Stimulated activated CD4-positive, alpha-beta T cell treated with anti-CD3 and anti-CD28 coated beads, Interleukin-12 subunit alpha, Interleukin-12 subunit beta, amount 100 ng/mL, for 24 hours (primary cell): Measurements from ENCODE around the gene SPNS3.

Experiments
- DNase-seq, 2 experiments: peaks; one replicate each; pipeline ENCODE4 v3.0.0-alpha.2; 2020; ENCODE audit warnings: low read depth in 2 of 2

SPNS3 gene

DNA sequence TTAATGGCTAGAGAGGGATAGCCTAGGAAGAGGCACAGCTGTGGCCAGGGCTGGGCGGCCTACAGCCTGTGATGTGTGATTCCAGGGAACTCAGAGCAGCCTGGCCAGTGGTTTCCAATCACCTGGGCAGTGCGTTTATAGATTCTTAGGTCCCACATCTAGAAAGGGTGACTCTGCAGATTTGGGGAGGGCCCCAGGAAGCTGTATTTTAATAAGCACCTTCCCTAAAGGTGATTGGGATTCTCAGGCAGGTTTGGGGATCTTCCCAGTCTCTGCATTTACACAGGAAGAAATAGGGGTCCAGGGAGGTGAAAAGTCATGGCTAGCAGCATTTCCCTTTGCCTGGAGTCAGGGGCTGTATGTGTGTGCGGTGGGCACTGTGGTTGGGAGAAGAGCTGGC lies 74.5 kb downstream of the SPNS3 start:
- DNase-seq = no peak

- no peak for DNase-seq
Observed at GRCh38 chr17:4509401-4509800, 75.7 kb downstream of the SPNS3 start.

DNA sequence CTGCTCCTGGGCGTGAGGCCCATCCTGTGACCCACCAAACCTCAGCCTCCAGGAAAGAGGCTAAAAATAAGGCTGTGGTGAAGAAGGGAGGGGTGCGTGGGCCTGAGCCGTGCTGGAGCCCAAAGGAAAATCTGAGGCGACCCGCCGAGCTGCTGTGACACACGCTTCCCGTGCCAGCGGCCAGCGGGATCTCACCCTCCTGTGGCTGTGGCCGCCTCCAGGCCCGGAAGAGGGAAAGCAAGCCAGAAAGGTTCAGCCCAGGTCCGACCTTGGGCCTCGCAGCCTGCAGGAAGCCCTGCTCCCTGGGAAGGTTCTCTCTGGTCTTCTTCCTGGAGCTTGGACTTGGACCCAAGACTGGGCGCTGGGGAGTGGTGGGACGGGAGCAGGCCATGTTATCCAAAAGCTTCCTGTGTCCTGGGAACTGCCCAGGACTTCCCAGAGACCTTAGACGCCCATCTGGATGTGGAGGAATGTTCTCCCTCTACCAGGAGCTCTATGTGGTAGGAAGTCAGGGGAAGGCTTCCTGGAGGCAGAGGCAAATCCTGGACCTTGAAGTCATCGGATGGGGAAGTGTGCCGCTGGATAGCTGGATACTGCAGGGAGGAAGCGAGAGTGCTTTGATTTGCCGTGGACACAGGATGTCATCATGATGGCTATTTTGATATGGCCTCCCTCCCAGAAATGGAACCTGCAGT lies 76.3 kb downstream of the SPNS3 start:
- no peak for DNase-seq

GRCh38 chr17:4510618-4510941 lies 76.8 kb downstream of the SPNS3 start:
- DNase-seq = no peak

- DNase-seq = no peak
Observed at GRCh38 chr17:4511199-4511932, 77.6 kb downstream of the SPNS3 start.

DNA sequence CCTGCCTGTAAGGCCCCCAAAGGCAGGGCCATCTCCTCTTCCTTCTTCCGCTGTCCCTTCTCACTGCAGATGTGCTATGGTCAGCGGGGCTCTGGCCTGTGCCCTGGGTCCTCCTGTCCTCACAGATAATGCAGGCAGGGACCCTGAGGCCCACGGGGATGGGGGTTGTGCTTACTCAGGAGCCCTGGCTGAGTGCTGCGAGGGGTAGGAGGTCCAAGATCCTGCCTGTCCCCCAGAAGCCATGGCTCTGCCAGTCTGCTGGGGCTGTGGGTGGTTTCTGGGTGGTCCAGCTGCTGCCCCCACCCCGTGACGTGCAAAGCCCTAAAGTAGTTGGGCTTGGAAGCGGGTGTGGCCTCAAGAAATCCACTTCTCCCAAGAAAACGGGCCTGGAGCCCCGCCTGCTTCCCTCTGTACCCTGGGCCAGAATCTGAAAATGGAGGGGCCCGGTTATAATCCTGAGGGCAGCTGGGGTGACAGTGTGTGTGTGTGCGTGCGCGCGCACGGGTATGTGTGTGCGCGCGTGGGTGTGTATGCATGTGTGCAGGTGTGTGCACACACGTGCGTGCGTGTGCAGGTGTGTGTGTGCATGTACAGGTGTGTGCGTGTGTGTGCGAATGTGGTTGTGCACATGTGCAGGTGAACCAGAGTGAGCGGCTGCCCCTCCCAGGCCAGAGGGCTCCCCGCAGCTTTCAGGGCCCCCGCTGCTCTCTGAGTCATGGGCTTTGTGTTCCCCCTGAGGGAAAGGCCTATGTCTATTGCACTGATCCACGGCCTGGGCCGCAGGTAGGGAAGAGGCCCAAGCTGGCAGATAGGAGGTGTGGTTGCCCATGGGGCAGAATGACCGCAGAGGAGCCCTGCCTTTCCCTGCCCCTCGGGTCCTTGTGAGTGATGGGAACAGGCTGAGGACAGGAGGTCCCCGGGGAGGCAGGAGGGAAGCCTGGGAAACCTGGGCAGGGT lies 78.7 kb downstream of the SPNS3 start:
- DNase-seq = no peak

- DNase-seq = no peak
Observed at GRCh38 chr17:4513113-4514032, 79.6 kb downstream of the SPNS3 start.

DNA sequence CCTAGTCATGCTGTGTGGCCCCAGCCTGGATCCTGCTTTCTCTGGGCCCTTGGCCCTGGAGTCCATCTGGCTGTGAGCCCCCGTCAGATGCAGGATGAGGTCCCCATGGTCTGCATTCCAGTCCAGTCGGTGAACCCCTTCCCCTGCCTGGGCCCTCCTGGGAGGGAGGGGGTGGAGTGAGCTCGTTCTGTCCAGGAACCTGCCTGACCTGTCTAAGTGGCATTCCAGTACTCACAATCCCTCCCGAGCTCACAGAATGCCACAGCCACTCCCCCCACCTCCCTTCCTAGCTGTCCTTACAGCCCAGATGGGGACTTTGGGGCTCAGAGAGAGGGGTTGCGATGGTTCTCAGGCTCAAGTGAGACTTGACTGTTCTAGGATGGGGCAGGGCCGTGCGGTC lies 80.5 kb downstream of the SPNS3 start:
- DNase-seq = no peak

- DNase-seq = no peak
Observed at GRCh38 chr17:4514779-4515178, 81.0 kb downstream of the SPNS3 start.

DNA sequence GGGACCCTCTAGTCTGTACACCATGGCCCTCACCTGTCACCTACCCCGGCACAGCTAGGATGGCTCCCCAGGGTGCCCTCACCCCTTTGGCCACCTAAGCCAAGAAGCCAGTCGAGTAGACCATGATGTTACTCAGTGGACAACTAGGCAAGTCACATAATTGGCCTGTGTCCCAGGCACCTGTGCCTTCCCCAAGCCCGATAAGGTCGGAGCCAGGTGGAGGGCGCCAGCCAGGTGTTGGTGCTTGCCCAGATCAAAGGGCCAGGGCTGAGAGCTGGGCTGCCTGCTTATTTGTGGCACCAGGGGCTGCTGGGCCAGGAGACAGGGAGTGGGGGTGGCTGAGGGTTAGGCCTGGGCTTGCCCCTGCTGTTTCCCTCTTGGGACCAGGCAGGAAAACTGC lies 81.8 kb downstream of the SPNS3 start:
- no peak for DNase-seq

DNA sequence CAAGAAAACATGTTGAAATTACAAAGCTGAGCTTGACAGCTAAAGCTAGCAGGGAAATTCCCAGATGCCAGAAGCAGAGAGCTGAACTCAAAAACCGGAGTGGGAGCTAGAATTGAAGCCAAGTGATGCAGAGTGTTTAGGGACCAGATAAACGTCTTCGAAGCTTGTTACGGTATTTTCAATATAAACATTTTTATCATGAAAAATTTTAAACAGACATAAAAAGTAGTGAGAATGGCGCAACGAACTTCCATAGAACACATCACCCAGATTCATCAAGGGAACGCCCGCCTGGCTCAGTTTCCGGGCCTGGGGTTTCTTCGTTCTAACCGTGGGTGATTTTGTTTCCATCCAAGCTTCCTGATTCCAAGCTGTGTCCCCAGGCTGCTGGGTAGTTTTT lies 83.0 kb downstream of the SPNS3 start:
- no peak for DNase-seq

DNA sequence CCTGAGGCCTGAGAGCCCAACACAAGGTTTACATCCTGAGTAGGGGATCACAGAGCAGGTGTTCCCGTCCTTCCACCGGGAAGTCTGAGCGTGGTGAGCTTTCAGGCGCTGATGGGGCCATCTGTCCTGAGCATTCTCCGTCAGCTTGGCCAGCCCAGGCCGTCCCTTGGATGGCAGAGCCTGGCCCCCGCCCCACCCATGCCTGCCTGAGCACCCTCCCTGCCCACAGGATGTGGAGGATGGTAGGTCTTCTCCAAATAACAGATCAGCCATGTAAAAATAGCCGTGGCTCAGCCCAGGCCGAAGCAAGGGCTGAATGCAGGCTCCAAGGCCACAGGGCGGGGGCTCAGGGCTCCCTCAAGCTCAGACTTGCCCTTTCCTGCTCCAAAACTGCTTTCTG lies 85.2 kb downstream of the SPNS3 start:
- no peak for DNase-seq

DNA sequence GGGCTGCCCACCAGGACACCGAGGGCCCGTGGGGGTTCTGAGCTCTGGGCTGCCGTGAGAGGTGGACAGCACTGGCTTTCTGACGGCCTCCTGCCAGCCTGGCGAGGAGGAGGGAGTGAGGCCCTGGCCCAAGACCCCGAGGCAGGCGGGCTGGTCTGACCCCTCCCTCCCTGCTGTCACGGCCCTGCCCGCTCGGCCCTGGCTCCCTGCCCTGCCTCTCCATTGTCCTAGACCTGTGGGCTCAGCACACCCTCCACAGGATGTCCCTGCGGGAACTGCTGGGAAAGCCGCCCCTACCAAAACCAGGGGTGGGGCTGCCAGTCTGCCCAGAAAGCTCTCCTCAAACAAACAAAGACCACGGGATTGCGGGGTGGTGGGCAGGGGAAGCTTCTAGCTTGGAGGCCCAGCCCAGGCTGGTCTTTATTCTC lies 85.6 kb downstream of the SPNS3 start:
- DNase-seq = no peak

GRCh38 chr17:4520060-4520893 lies 86.5 kb downstream of the SPNS3 start:
- no peak for DNase-seq

- DNase-seq = no peak
Observed at GRCh38 chr17:4520894-4521600, 87.3 kb downstream of the SPNS3 start.

GRCh38 chr17:4522661-4523060 lies 88.9 kb downstream of the SPNS3 start:
- no peak for DNase-seq

GRCh38 chr17:4523946-4524345 lies 90.2 kb downstream of the SPNS3 start:
- DNase-seq = no peak

- no peak for DNase-seq
Observed at GRCh38 chr17:4525691-4526397, 92.1 kb downstream of the SPNS3 start.

- no peak for DNase-seq
Observed at GRCh38 chr17:4527134-4527533, 93.4 kb downstream of the SPNS3 start.
